Lung (tissue), 12 donors: ENCODE results near the gene TTI1. TPM values are rescaled to one million over a fixed set of nuclear protein-coding genes. Genes with fewer than 3 reads are reported as not detected.

Experiments used
- ATAC-seq: fragments of 200-7000 bp; cut with Tn5 transposase; one replicate; pipeline ENCODE4 v1.9.1; 2020; ENCODE audit warnings: moderate number of reproducible peaks; ENCODE audit not compliant: insufficient read depth, low FRiP score
- DNase-seq, 3 donors: peaks; one replicate each; pipeline ENCODE4 v3.0.0-alpha.2; 2013 to 2017
- H3K27ac ChIP-seq, 2 donors: one replicate each; pipeline ENCODE4 v1.5.1; 2013; ENCODE audit warnings: mild to moderate bottlenecking in 2 of 2, moderate library complexity in 2 of 2, control low read depth in 1 of 2, inconsistent platforms in 1 of 2, low read depth in 1 of 2, low read length in 1 of 2
- H3K27me3 ChIP-seq, 3 donors: one replicate each; pipeline ENCODE4 v1.5.1; 2013; ENCODE audit warnings: low read length in 2 of 3; ENCODE audit not compliant: control insufficient read depth in 3 of 3, insufficient read depth in 3 of 3
- H3K36me3 ChIP-seq, 4 donors: one replicate each; pipeline ENCODE4 v1.5.1; 2013; ENCODE audit warnings: low read length in 4 of 4, mild to moderate bottlenecking in 1 of 4, moderate library complexity in 1 of 4; ENCODE audit not compliant: control insufficient read depth in 4 of 4, insufficient read depth in 4 of 4
- H3K4me1 ChIP-seq, 5 donors: one replicate each; pipeline ENCODE4 v1.5.1; 2013; ENCODE audit warnings: low read length in 5 of 5, mild to moderate bottlenecking in 2 of 5, moderate library complexity in 1 of 5; ENCODE audit not compliant: control insufficient read depth in 5 of 5, insufficient read depth in 5 of 5
- H3K4me3 ChIP-seq: one replicate; pipeline ENCODE4 v1.5.1; 2013; ENCODE audit warnings: mild to moderate bottlenecking, control low read depth, moderate library complexity
- H3K9ac ChIP-seq, 2 donors: one replicate each; pipeline ENCODE4 v1.5.1; 2013; ENCODE audit warnings: low read length in 2 of 2, control low read depth in 1 of 2; ENCODE audit not compliant: insufficient read depth in 1 of 2
- H3K9me3 ChIP-seq, 4 donors: one replicate each; pipeline ENCODE4 v1.5.1; 2013; ENCODE audit warnings: low read length in 3 of 4, mild to moderate bottlenecking in 1 of 4, moderate library complexity in 1 of 4; ENCODE audit not compliant: control insufficient read depth in 4 of 4, insufficient read depth in 3 of 4
- CTCF ChIP-seq: IDR thresholded peaks from 2 replicates; pipeline ENCODE4 v1.5.1; 2012; ENCODE audit warnings: mild to moderate bottlenecking; ENCODE audit errors: control extremely low read depth, extremely low read depth
- WGBS, 2 donors: extraction: QIAGEN DNeasy Blood & Tissue Kit; methylation state at CpG; one replicate each; pipeline ENCODE4 v1.1.7; 2013; 5-methylcytosine and 5-hydroxymethylcytosine counted together
- polyA plus RNA-seq, 2 donors: library from polyadenylated mRNA; stranded (reverse); fragments of 200-250 nt; gene quantifications; one replicate each; pipeline ENCODE4 v1.2.1, GENCODE V29; 2013
- total RNA-seq, 2 donors: library from RNA; depleted of rRNA in 1 of 2; stranded (reverse); fragments of >200 nt in 1 of 2; gene quantifications; one replicate each; pipeline ENCODE4 v1.2.1, GENCODE V29; 2014 to 2021
- donor health status: control.
- donor health status: control.
- donor health status: Bipolar disorder and iron deficiency.
- donor health status: healthy.
- donor health status: DM: yes; HTN: yes; CAD: no.

TTI1 gene
- total and polyA plus RNA-seq, 4 donors: 6.7 to 33.8 (median 15.5) TPM

DNA sequence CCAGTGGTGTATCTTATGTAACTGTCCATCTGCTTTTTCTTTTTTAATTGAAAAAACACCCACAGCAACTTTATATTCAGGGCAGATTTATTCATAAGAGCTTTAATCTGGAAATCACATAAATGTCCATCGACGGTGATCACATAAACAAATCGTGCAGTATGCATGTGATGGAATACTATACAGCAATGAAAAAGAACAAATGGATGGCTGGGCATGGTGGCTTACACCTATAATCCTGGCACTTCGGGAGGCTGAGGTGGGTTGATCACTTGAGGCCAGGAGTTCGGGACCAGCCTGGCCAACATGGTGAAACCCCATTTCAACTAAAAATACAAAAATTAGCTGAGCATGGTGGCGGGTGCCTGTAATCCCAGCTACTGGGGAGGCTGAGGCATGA lies 91.3 kb downstream of the TTI1 start:
- Histone ChIP-seq H3K4me3 (no peak overlapping the region), H3K4me1 (no peaks in the 10 kb centered on the region), H3K9ac (no peak overlapping the region), H3K36me3 (no peaks in the 10 kb centered on the region), H3K27ac (no peak overlapping the region), H3K9me3 (no peaks in the 10 kb centered on the region), H3K27me3 (no peaks in the 10 kb centered on the region)
- no peak for TF ChIP-seq CTCF
- WGBS, 2 donors: 93 to 95% methylated on average over 6 of the region's 6 CpGs
- ATAC-seq: no peak
- DNase-seq: no peak

DNA sequence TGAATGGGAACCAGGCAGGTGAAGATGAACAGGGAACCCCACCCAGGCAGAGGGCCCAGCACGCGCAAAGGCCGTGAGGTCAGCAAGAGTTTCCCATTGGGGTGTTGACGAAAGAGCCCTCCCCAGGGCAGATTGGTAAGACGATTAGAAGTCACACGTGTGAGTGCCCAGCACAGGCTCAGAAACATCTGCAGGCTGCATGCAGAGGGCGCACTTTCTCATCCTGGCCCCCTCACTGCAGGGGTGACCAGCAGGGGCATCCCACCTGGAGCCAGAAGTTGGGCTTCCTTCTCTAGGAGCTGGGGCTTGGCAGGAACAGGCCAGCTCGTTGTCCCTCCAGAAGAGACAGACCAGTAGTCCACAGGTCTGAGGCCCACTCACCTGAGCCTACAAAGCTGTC lies 91.9 kb downstream of the TTI1 start:
- ATAC-seq: no peak
- Histone ChIP-seq H3K4me1 (no peaks in the 10 kb centered on the region), H3K36me3 (no peaks in the 10 kb centered on the region), H3K27me3 (no peaks in the 10 kb centered on the region), H3K9me3 (no peaks in the 10 kb centered on the region), H3K27ac (no peak overlapping the region), H3K9ac (no peak overlapping the region), H3K4me3 (no peak overlapping the region)
- no peak for DNase-seq
- WGBS, 2 donors: 68 to 72% methylated on average over 8 of the region's 8 CpGs
- TF ChIP-seq CTCF: no peak

- no peak for TF ChIP-seq CTCF
- 77 to 83% methylated on average over 6 of the region's 6 CpGs for WGBS, 2 donors
- Histone ChIP-seq H3K9me3 (no peaks in the 10 kb centered on the region), H3K4me3 (no peak overlapping the region), H3K27me3 (no peaks in the 10 kb centered on the region), H3K36me3 (no peaks in the 10 kb centered on the region), H3K9ac (no peak overlapping the region), H3K27ac (no peak overlapping the region), H3K4me1 (no peaks in the 10 kb centered on the region)
- DNase-seq (no peak), ATAC-seq (no peak)
Observed at GRCh38 chr20:37940858-37941257, 92.4 kb downstream of the TTI1 start.
